ENCODE results near the gene CREG1.

DNA sequence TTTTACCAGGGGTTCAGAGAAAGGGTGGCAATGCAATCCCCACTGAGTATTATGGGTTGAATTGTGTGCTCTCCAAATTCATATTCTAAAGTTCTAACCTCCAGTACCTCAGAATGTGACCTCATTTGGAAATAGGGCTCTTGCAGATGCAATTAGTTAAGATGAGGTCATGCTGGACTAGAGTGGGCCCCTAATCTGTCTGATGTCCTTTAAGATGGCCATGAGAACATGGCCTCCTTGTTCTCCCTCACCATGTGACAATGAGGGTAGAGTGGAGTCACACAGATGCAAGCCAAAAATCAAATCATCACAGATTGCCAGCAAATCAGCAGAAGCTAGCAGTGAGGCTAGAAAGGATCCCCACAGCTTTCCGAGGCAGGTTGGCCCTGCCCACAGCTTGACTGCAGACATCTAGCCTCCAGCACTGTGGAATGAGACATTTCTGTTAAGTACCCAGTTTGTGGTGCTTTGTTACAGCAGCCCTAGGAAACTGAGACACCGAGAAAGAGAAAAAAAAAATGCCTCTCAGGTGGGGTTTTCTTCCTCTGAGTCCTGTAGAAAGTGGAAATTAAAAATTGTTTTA lies 25.5 kb upstream of the CREG1 start:
- TF ChIP-seq POLR2AphosphoS5 (IDR thresholded peaks at IDR 0.05) = no peak
- no peak for TF ChIP-seq POLR2A (IDR thresholded peaks at IDR 0.05)
- TF ChIP-seq, protein P1, sequence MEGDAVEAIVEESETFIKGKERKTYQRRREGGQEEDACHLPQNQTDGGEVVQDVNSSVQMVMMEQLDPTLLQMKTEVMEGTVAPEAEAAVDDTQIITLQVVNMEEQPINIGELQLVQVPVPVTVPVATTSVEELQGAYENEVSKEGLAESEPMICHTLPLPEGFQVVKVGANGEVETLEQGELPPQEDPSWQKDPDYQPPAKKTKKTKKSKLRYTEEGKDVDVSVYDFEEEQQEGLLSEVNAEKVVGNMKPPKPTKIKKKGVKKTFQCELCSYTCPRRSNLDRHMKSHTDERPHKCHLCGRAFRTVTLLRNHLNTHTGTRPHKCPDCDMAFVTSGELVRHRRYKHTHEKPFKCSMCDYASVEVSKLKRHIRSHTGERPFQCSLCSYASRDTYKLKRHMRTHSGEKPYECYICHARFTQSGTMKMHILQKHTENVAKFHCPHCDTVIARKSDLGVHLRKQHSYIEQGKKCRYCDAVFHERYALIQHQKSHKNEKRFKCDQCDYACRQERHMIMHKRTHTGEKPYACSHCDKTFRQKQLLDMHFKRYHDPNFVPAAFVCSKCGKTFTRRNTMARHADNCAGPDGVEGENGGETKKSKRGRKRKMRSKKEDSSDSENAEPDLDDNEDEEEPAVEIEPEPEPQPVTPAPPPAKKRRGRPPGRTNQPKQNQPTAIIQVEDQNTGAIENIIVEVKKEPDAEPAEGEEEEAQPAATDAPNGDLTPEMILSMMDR (IDR thresholded peaks at IDR 0.05 in 8 of 11, conservative IDR thresholded peaks at IDR 0.05 in 3 of 11) = no peak
